IMR-90 (cell line): ENCODE data around the gene GLT8D2. TPM values are rescaled to one million over a fixed set of nuclear protein-coding genes. Genes with fewer than 3 reads are reported as not detected.

ENCODE experiments used
- BHLHE40 ChIP-seq: fragments of 150-350 bp; IDR thresholded peaks from 2 replicates; pipeline ENCODE4 v1.6.1; 2016; ENCODE audit warnings: mild to moderate bottlenecking, low read depth, low read length
- CTCF ChIP-seq: conservative IDR thresholded peaks from 2 replicates; pipeline ENCODE4 v1.5.1; 2012; ENCODE audit warnings: mild to moderate bottlenecking, low read depth, low read length, improper control_type of control experiment
- MXI1 ChIP-seq: IDR thresholded peaks from 2 replicates; pipeline ENCODE4 v1.6.1; 2012; ENCODE audit warnings: low read depth, mild to moderate bottlenecking, low read length, moderate library complexity, borderline replicate concordance
- RCOR1 ChIP-seq: IDR thresholded peaks from 2 replicates; pipeline ENCODE4 v1.6.1; 2012; ENCODE audit warnings: mild to moderate bottlenecking, low read length, improper control_type of control experiment; ENCODE audit not compliant: insufficient replicate concordance
- polyA plus RNA-seq, 3 experiments: library from polyadenylated mRNA; depleted of rRNA; stranded (reverse); fragments of >200 nt; gene quantifications; 2 replicates each; pipeline ENCODE4 v1.2.3, GENCODE V29; 2012; ENCODE audit warnings: low replicate concordance in 1 of 3
- total RNA-seq: library from RNA; depleted of rRNA; stranded (reverse); fragments of >200 nt; gene quantifications from 2 replicates; pipeline ENCODE4 v1.2.3, GENCODE V29; 2012
- TF ChIP-seq, protein P1 (sequence below): fragments of 150-350 bp; IDR thresholded peaks from 2 replicates; pipeline ENCODE4 v1.6.1; 2017; ENCODE audit warnings: mild to moderate bottlenecking, antibody characterized with exemption, low read length, low read depth

GLT8D2 gene
- total and polyA plus RNA-seq, 2 of the 4 experiments (the other 2 are of a cell fraction) = 33.5 to 47.9 TPM

DNA sequence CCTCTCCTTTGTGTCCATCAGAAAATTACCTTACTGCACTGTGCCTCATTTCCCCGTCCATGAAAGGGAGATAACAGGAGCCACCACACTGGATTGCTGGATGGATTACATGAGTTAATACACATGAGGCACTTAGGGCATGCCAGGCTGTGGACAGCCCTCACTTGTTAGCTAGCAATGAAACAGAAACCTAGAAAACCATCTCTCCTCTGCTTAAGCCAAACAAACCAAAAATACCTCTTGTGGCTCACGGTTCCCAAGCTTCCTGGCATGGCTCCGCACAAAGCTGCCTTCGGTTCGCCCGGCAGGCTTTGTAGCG, 13.7 kb upstream of the GLT8D2 start (continued):
- TF ChIP-seq CTCF (no peak), BHLHE40 (no peak), MXI1 (no peak), RCOR1 (no peak)
- TF ChIP-seq, protein P1, sequence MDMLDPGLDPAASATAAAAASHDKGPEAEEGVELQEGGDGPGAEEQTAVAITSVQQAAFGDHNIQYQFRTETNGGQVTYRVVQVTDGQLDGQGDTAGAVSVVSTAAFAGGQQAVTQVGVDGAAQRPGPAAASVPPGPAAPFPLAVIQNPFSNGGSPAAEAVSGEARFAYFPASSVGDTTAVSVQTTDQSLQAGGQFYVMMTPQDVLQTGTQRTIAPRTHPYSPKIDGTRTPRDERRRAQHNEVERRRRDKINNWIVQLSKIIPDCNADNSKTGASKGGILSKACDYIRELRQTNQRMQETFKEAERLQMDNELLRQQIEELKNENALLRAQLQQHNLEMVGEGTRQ = no peak
